HepG2 (cell line): Measurements from ENCODE around the gene COPS6. TPM values are rescaled to one million over a fixed set of nuclear protein-coding genes. Genes with fewer than 3 reads are reported as not detected.

ENCODE experiments used
- BHLHE40 ChIP-seq: IDR thresholded peaks from 2 replicates; pipeline ENCODE4 v1.6.1; 2011; ENCODE audit warnings: low read length, improper control_type of control experiment
- ERF ChIP-seq: IDR thresholded peaks from 2 replicates; pipeline ENCODE4 v1.6.1; 2018; ENCODE audit warnings: missing biosample characterization, missing genetic modification reagents
- HDAC1 ChIP-seq: sonication (generic); formaldehyde crosslinking; IDR thresholded peaks from 2 replicates; pipeline ENCODE4 v1.5.1; 2020; ENCODE audit warnings: mild to moderate bottlenecking, missing genetic modification reagents
- NR2C2 ChIP-seq: sonication (generic); formaldehyde crosslinking; IDR thresholded peaks from 2 replicates; pipeline ENCODE4 v1.4.0; 2020; ENCODE audit warnings: missing genetic modification reagents, mild to moderate bottlenecking, moderate library complexity, borderline replicate concordance
- PAXIP1 ChIP-seq: sonication (generic); formaldehyde crosslinking; conservative IDR thresholded peaks from 2 replicates; pipeline ENCODE4 v1.4.0; 2020; ENCODE audit warnings: mild to moderate bottlenecking, missing genetic modification reagents, moderate library complexity
- PLRG1 ChIP-seq: fragments of 450-650 bp; conservative IDR thresholded peaks from 2 replicates; pipeline ENCODE4 v1.6.1; 2016
- RELA ChIP-seq: sonication (generic); formaldehyde crosslinking; IDR thresholded peaks from 2 replicates; pipeline ENCODE4 v1.4.0; 2020; ENCODE audit warnings: missing genetic modification reagents
- ZNF550 ChIP-seq: sonication (generic); formaldehyde crosslinking; IDR thresholded peaks from 2 replicates; pipeline ENCODE4 v1.4.0; 2020; ENCODE audit warnings: mild to moderate bottlenecking, missing genetic modification reagents, borderline replicate concordance
- ZSCAN29 ChIP-seq: sonication (generic); formaldehyde crosslinking; conservative IDR thresholded peaks from 2 replicates; pipeline ENCODE4 v1.4.0; 2020; ENCODE audit warnings: mild to moderate bottlenecking, missing genetic modification reagents
- polyA plus RNA-seq, 8 experiments: library from polyadenylated mRNA; depleted of rRNA in 3 of 8; stranded (reverse) in 7 of 8; unstranded in 1 of 8; fragments of >200 nt; fragmentation: Illumina TruSeq in 4 of 8; extraction: Trizol in 4 of 8; gene quantifications; 2 replicates each; pipeline versions ENCODE4 v1.2.1 to v1.2.3, GENCODE V29; 2011 to 2016; ENCODE audit warnings: low read depth in 4 of 8, missing spikeins in 1 of 8, mixed read lengths in 1 of 8; ENCODE audit not compliant: insufficient read depth in 1 of 8
- total RNA-seq, 5 experiments: library from RNA; depleted of rRNA; stranded (reverse); fragments of >200 nt; fragmentation: Illumina TruSeq; extraction: Trizol; gene quantifications; 2 replicates each; pipeline ENCODE4 v1.2.3, GENCODE V29; 2016; ENCODE audit warnings: low read depth in 1 of 5
- TF ChIP-seq, protein P1 (sequence below): sonication (generic); formaldehyde crosslinking; IDR thresholded peaks from 2 replicates; pipeline ENCODE4 v1.9.0; 2021; ENCODE audit warnings: mild to moderate bottlenecking, missing genetic modification reagents
- TF ChIP-seq, protein P2 (sequence below): sonication (generic); formaldehyde crosslinking; IDR thresholded peaks from 2 replicates; pipeline ENCODE4; 2020; ENCODE audit warnings: missing genetic modification reagents, mild to moderate bottlenecking, borderline replicate concordance
- TF ChIP-seq, protein P3 (sequence below): sonication (generic); formaldehyde crosslinking; IDR thresholded peaks from 2 replicates; pipeline ENCODE4 v1.4.0; 2020; ENCODE audit warnings: mild to moderate bottlenecking, missing genetic modification reagents

The COPS6 gene
- total and polyA plus RNA-seq, 2 of the 13 experiments (the other 11 are each of a cell fraction or from before 2014, with no cell fraction given), result 33.4 to 117 TPM

DNA sequence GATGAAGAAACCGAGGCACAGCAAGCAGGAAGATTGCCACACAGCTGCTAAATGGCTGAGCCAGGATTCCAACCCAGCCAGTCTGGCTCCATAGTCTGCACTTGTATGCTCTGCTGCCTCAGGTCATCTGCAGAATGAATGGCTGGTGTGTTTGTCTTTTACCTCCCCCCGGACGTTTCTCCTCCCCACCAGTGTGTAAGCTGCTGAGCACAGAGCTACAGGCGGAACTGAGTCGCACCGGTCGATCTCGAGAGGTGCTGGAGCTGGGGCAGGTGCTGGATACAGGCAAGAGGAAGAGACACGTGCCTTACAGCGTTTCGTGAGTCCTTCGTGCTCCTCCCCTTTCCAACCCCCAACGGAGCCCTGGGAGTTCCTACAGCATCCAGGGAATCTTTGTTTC, 33.3 kb downstream of the COPS6 start (continued):
- TF ChIP-seq, protein P1, sequence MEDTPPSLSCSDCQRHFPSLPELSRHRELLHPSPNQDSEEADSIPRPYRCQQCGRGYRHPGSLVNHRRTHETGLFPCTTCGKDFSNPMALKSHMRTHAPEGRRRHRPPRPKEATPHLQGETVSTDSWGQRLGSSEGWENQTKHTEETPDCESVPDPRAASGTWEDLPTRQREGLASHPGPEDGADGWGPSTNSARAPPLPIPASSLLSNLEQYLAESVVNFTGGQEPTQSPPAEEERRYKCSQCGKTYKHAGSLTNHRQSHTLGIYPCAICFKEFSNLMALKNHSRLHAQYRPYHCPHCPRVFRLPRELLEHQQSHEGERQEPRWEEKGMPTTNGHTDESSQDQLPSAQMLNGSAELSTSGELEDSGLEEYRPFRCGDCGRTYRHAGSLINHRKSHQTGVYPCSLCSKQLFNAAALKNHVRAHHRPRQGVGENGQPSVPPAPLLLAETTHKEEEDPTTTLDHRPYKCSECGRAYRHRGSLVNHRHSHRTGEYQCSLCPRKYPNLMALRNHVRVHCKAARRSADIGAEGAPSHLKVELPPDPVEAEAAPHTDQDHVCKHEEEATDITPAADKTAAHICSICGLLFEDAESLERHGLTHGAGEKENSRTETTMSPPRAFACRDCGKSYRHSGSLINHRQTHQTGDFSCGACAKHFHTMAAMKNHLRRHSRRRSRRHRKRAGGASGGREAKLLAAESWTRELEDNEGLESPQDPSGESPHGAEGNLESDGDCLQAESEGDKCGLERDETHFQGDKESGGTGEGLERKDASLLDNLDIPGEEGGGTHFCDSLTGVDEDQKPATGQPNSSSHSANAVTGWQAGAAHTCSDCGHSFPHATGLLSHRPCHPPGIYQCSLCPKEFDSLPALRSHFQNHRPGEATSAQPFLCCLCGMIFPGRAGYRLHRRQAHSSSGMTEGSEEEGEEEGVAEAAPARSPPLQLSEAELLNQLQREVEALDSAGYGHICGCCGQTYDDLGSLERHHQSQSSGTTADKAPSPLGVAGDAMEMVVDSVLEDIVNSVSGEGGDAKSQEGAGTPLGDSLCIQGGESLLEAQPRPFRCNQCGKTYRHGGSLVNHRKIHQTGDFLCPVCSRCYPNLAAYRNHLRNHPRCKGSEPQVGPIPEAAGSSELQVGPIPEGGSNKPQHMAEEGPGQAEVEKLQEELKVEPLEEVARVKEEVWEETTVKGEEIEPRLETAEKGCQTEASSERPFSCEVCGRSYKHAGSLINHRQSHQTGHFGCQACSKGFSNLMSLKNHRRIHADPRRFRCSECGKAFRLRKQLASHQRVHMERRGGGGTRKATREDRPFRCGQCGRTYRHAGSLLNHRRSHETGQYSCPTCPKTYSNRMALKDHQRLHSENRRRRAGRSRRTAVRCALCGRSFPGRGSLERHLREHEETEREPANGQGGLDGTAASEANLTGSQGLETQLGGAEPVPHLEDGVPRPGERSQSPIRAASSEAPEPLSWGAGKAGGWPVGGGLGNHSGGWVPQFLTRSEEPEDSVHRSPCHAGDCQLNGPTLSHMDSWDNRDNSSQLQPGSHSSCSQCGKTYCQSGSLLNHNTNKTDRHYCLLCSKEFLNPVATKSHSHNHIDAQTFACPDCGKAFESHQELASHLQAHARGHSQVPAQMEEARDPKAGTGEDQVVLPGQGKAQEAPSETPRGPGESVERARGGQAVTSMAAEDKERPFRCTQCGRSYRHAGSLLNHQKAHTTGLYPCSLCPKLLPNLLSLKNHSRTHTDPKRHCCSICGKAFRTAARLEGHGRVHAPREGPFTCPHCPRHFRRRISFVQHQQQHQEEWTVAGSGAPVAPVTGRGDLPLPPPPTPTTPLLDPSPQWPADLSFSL, result no peak
- TF ChIP-seq HDAC1 (CRISPR knock-in tag), result peak; percentile 71
- TF ChIP-seq, protein P2, sequence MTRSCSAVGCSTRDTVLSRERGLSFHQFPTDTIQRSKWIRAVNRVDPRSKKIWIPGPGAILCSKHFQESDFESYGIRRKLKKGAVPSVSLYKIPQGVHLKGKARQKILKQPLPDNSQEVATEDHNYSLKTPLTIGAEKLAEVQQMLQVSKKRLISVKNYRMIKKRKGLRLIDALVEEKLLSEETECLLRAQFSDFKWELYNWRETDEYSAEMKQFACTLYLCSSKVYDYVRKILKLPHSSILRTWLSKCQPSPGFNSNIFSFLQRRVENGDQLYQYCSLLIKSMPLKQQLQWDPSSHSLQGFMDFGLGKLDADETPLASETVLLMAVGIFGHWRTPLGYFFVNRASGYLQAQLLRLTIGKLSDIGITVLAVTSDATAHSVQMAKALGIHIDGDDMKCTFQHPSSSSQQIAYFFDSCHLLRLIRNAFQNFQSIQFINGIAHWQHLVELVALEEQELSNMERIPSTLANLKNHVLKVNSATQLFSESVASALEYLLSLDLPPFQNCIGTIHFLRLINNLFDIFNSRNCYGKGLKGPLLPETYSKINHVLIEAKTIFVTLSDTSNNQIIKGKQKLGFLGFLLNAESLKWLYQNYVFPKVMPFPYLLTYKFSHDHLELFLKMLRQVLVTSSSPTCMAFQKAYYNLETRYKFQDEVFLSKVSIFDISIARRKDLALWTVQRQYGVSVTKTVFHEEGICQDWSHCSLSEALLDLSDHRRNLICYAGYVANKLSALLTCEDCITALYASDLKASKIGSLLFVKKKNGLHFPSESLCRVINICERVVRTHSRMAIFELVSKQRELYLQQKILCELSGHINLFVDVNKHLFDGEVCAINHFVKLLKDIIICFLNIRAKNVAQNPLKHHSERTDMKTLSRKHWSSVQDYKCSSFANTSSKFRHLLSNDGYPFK (CRISPR knock-in tag), result peak; percentile 73; the same call in 1 of the 2 replicates
- 0 out of 2 replicates have a peak, but pooled peaks have one; percentile 62 for TF ChIP-seq ZSCAN29
- TF ChIP-seq BHLHE40, result peak; percentile 85
- TF ChIP-seq, protein P3, sequence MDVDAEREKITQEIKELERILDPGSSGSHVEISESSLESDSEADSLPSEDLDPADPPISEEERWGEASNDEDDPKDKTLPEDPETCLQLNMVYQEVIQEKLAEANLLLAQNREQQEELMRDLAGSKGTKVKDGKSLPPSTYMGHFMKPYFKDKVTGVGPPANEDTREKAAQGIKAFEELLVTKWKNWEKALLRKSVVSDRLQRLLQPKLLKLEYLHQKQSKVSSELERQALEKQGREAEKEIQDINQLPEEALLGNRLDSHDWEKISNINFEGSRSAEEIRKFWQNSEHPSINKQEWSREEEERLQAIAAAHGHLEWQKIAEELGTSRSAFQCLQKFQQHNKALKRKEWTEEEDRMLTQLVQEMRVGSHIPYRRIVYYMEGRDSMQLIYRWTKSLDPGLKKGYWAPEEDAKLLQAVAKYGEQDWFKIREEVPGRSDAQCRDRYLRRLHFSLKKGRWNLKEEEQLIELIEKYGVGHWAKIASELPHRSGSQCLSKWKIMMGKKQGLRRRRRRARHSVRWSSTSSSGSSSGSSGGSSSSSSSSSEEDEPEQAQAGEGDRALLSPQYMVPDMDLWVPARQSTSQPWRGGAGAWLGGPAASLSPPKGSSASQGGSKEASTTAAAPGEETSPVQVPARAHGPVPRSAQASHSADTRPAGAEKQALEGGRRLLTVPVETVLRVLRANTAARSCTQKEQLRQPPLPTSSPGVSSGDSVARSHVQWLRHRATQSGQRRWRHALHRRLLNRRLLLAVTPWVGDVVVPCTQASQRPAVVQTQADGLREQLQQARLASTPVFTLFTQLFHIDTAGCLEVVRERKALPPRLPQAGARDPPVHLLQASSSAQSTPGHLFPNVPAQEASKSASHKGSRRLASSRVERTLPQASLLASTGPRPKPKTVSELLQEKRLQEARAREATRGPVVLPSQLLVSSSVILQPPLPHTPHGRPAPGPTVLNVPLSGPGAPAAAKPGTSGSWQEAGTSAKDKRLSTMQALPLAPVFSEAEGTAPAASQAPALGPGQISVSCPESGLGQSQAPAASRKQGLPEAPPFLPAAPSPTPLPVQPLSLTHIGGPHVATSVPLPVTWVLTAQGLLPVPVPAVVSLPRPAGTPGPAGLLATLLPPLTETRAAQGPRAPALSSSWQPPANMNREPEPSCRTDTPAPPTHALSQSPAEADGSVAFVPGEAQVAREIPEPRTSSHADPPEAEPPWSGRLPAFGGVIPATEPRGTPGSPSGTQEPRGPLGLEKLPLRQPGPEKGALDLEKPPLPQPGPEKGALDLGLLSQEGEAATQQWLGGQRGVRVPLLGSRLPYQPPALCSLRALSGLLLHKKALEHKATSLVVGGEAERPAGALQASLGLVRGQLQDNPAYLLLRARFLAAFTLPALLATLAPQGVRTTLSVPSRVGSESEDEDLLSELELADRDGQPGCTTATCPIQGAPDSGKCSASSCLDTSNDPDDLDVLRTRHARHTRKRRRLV, result no peak
- no peak for TF ChIP-seq ZNF550
- no peak for TF ChIP-seq RELA (CRISPR knock-in tag)
- no peak; the same call in 1 of the 2 replicates for TF ChIP-seq ERF (CRISPR knock-in tag)
- TF ChIP-seq NR2C2, result no peak
- TF ChIP-seq PAXIP1 (CRISPR knock-in tag), result peak; percentile 76
- no peak for TF ChIP-seq PLRG1
